ENCODE measurements around the gene SP100.

SP100 gene

DNA sequence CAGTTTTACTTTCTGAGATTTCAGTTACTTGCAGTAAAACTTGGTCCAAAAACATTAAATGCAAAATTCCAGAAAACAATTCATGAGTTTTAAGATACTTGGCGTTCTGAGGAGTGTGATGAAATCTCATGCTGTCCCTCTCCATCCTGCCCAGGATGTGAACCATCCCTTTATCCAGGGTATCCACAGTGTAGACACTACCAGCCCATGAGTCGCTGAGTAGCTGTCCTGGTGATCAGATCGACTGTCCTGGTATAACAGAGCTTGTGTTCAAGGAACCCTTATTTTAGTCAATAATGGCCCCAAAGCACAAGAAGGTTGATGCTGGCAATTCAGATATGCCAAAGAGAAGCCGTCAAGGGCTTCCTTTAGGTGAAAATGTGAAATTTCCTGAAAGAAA is 3.2 kb downstream of the SP100 start:
- no peak for DNase-seq (ENCODE audit: low spot score)
- TF ChIP-seq, protein P1, sequence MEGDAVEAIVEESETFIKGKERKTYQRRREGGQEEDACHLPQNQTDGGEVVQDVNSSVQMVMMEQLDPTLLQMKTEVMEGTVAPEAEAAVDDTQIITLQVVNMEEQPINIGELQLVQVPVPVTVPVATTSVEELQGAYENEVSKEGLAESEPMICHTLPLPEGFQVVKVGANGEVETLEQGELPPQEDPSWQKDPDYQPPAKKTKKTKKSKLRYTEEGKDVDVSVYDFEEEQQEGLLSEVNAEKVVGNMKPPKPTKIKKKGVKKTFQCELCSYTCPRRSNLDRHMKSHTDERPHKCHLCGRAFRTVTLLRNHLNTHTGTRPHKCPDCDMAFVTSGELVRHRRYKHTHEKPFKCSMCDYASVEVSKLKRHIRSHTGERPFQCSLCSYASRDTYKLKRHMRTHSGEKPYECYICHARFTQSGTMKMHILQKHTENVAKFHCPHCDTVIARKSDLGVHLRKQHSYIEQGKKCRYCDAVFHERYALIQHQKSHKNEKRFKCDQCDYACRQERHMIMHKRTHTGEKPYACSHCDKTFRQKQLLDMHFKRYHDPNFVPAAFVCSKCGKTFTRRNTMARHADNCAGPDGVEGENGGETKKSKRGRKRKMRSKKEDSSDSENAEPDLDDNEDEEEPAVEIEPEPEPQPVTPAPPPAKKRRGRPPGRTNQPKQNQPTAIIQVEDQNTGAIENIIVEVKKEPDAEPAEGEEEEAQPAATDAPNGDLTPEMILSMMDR (IDR thresholded peaks at IDR 0.05; ENCODE audit: extremely low read depth, missing control alignments) = no peak

- TF ChIP-seq, protein P1 (IDR thresholded peaks at IDR 0.05; ENCODE audit: extremely low read depth, missing control alignments) = no peak
- no peak for DNase-seq (ENCODE audit: low spot score)
Measured at GRCh38 chr2:230422149-230422548, 6.1 kb downstream of the SP100 start.

- TF ChIP-seq, protein P1 (IDR thresholded peaks at IDR 0.05; ENCODE audit: extremely low read depth, missing control alignments) = no peak
- DNase-seq (ENCODE audit: low spot score) = no peak
Measured at GRCh38 chr2:230423851-230424458, 8.0 kb downstream of the SP100 start.

DNA sequence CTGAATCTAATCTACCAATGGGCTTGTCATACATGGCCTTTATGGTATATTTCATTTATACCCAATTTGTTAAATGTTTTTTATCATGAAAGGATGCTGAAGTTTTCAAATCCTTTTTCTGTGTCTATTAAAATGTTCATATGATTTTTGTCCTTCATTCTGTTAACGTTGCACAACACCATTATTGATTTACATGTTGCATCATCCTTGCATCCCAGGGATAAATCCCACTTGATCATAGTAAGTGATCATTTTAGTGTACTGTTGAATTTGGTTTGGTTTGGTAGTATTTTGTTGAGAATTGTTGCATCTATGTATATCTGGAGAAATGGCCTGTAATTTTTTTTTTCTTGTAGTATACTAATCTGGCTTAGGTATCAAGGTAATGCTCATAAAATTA is 9.4 kb downstream of the SP100 start:
- TF ChIP-seq, protein P1 (IDR thresholded peaks at IDR 0.05; ENCODE audit: extremely low read depth, missing control alignments) = no peak
- no peak for DNase-seq (ENCODE audit: low spot score)

GRCh38 chr2:230429513-230429912 is 13.5 kb downstream of the SP100 start:
- DNase-seq (ENCODE audit: low spot score) = no peak
- TF ChIP-seq, protein P1 (IDR thresholded peaks at IDR 0.05; ENCODE audit: extremely low read depth, missing control alignments) = no peak

DNA sequence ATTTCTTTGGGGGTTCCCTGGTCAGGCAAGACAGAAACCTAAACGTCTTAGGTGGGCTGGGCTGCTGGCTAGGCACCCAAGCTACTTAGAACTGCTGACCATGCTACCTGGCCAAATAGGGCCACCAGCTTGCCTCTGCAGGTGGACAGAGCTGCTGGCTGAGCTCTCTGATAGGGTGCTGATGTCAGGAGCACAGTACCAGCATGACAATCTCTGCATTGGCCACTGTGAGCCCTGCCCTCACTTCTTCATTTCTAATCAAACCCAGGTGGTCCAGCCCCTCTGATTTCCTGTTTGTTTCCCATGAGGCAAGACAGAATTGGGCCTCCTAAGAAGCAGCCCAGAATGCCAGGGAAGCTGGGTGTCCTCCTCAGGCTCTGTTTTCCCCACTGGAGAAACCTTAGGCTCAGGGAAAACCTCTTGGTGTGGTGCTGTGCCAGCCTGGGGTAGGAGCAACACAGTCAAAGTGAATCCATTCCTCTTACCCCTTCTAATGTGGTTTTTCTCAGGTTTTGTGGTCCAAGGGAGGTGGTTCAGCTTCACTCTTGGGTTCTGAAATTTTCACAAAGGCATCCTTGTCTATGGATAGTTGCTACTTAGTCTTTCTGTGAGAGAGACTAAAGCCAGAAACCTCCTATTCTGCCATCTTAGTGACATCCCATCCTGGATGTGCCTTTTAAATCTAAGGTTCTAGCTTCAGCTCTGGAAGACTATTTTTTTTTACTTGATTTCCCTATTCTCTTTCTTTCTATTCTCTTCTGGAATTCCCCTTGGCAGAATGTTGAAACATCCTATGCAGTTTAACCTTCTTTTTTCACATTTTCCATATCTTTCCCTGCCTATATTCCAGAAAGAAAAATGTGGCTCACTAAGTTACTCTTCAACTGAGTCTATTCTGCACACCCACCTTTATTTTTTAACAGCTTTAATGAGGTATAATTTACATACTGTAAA is 15.2 kb downstream of the SP100 start:
- TF ChIP-seq, protein P1 (IDR thresholded peaks at IDR 0.05; ENCODE audit: extremely low read depth, missing control alignments) = no peak
- no peak for DNase-seq (ENCODE audit: low spot score)

DNA sequence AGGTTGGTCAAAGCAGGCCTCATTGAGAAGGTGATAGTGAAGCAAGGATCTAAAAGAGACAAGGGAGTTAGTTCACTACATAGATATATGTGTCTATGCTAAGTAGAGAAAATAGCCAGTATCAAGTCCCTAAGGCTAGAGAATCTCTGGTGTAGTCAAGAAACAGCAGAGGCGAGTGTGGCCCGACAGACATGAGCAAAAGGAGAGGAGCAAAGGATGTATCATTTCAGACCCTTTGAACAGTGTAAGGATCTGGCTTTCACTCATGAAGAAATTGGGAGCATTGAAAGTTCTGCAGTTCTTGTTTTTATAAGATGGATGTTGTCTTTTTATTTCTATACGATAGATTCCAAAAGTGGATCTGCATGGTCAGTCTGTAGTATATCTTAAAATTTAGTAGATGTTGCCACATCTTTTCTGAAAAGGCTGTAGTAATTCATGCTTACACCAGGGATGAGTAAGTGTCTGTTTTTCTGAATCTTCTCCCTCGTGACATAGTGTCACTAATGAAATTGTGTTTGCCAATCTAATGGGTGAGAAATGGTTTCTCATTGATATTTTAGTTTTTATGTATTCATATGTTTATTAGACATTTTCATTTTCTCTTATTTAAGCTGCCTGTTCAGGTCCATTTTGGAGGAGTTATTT is 18.8 kb downstream of the SP100 start:
- no peak for DNase-seq (ENCODE audit: low spot score)
- TF ChIP-seq, protein P1 (IDR thresholded peaks at IDR 0.05; ENCODE audit: extremely low read depth, missing control alignments) = no peak
